ENCODE data around the gene FAP.

Gene FAP

GRCh38 chr2:162123806-162124758 lies 119.2 kb downstream of the FAP start:
- Histone ChIP-seq H3K9ac (ENCODE audit: low read length) (no peak overlapping the region), H3K36me3 (ENCODE audit: control insufficient read depth, low read depth, low read length) (no peaks in the 10 kb centered on the region), H3K4me1 (ENCODE audit: control insufficient read depth, low read depth, low read length) (no peaks in the 10 kb centered on the region), H3K27me3 (ENCODE audit: control insufficient read depth, insufficient read depth, low read length) (no peaks in the 10 kb centered on the region), H3K27ac (ENCODE audit: low read length) (no peak overlapping the region), H3K9me3 (ENCODE audit: control insufficient read depth, low read depth, low read length) (no peaks in the 10 kb centered on the region), H3K4me3 (ENCODE audit: low read length) (no peak overlapping the region)

Data from iPS-18a (cell line).